IPS-18a (cell line): ENCODE data around the gene PLEKHH1.

Source experiments
- H3K27ac ChIP-seq: one replicate; pipeline ENCODE4 v1.5.1; 2013; ENCODE audit warnings: low read length
- H3K27me3 ChIP-seq: one replicate; pipeline ENCODE4 v1.6.1; 2013; ENCODE audit warnings: mild to moderate bottlenecking, low read length; ENCODE audit not compliant: control insufficient read depth, insufficient read depth
- H3K36me3 ChIP-seq: one replicate; pipeline ENCODE4 v1.6.1; 2013; ENCODE audit warnings: low read depth, low read length; ENCODE audit not compliant: control insufficient read depth
- H3K4me1 ChIP-seq: one replicate; pipeline ENCODE4 v1.6.1; 2013; ENCODE audit warnings: low read depth, low read length; ENCODE audit not compliant: control insufficient read depth
- H3K4me3 ChIP-seq: one replicate; pipeline ENCODE4 v1.5.1; 2013; ENCODE audit warnings: low read length
- H3K9ac ChIP-seq: one replicate; pipeline ENCODE4 v1.6.1; 2013; ENCODE audit warnings: mild to moderate bottlenecking, low read length, moderate library complexity
- H3K9me3 ChIP-seq: one replicate; pipeline ENCODE4 v1.6.1; 2013; ENCODE audit warnings: low read depth, low read length; ENCODE audit not compliant: control insufficient read depth

The PLEKHH1 gene

GRCh38 chr14:67523764-67524633, 9.1 kb upstream of the PLEKHH1 start:
- Histone ChIP-seq H3K27ac (no peak overlapping the region), H3K27me3 (peaks cover under 1% of the 10 kb centered on the region), H3K9ac (no peak overlapping the region), H3K4me3 (no peak overlapping the region), H3K4me1 (no peaks in the 10 kb centered on the region), H3K9me3 (no peaks in the 10 kb centered on the region), H3K36me3 (no peaks in the 10 kb centered on the region)

GRCh38 chr14:67524634-67524963, 8.5 kb upstream of the PLEKHH1 start:
- no peaks in the 10 kb centered on the region for H3K36me3 ChIP-seq
- no peak overlapping the region for H3K9ac ChIP-seq
- no peak overlapping the region for H3K27ac ChIP-seq
- no peaks in the 10 kb centered on the region for H3K9me3 ChIP-seq
- no peaks in the 10 kb centered on the region for H3K4me1 ChIP-seq
- no peaks in the 10 kb centered on the region for H3K27me3 ChIP-seq
- H3K4me3 ChIP-seq = no peak overlapping the region

DNA sequence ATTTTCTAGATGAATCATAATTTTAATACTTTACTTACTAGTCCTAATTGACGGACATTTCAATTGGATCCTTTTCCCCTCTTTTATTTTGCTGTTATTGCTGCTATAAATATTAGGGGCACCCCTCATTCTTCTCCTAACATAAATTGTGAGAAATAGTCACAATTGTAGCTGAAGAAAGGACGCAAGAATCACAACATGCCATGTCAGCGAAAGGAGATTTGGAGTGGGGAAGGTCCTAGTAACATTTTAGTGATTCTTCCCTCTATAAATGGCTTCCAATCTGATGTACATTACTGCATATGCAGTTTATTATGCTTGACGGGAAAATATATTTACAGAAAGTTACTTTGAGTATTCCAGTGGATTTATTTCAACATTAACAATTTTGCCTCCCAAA, 7.7 kb upstream of the PLEKHH1 start:
- Histone ChIP-seq H3K9me3 (no peaks in the 10 kb centered on the region), H3K4me1 (no peaks in the 10 kb centered on the region), H3K4me3 (no peak overlapping the region), H3K27ac (no peak overlapping the region), H3K9ac (no peak overlapping the region), H3K27me3 (no peaks in the 10 kb centered on the region), H3K36me3 (no peaks in the 10 kb centered on the region)

- H3K4me3 ChIP-seq = no peak overlapping the region
- no peaks in the 10 kb centered on the region for H3K27me3 ChIP-seq
- H3K4me1 ChIP-seq = no peaks in the 10 kb centered on the region
- no peaks in the 10 kb centered on the region for H3K9me3 ChIP-seq
- H3K36me3 ChIP-seq = no peaks in the 10 kb centered on the region
- H3K9ac ChIP-seq = no peak overlapping the region
- H3K27ac ChIP-seq = no peak overlapping the region
Measured at GRCh38 chr14:67526181-67526580, 6.9 kb upstream of the PLEKHH1 start.

GRCh38 chr14:67526676-67527459, 6.2 kb upstream of the PLEKHH1 start:
- no peak overlapping the region for H3K4me3 ChIP-seq
- H3K36me3 ChIP-seq = no peaks in the 10 kb centered on the region
- H3K9ac ChIP-seq = no peak overlapping the region
- peaks cover 1% of the 10 kb centered on the region for H3K4me1 ChIP-seq
- no peaks in the 10 kb centered on the region for H3K9me3 ChIP-seq
- peaks cover under 1% of the 10 kb centered on the region for H3K27me3 ChIP-seq
- no peak overlapping the region for H3K27ac ChIP-seq

- no peak overlapping the region for H3K4me3 ChIP-seq
- no peak overlapping the region for H3K9ac ChIP-seq
- H3K4me1 ChIP-seq = peaks cover 4% of the 10 kb centered on the region
- no peak overlapping the region for H3K27ac ChIP-seq
- no peaks in the 10 kb centered on the region for H3K9me3 ChIP-seq
- H3K27me3 ChIP-seq = peaks cover 9% of the 10 kb centered on the region
- H3K36me3 ChIP-seq = no peaks in the 10 kb centered on the region
Measured at GRCh38 chr14:67527756-67528155, 5.3 kb upstream of the PLEKHH1 start.

DNA sequence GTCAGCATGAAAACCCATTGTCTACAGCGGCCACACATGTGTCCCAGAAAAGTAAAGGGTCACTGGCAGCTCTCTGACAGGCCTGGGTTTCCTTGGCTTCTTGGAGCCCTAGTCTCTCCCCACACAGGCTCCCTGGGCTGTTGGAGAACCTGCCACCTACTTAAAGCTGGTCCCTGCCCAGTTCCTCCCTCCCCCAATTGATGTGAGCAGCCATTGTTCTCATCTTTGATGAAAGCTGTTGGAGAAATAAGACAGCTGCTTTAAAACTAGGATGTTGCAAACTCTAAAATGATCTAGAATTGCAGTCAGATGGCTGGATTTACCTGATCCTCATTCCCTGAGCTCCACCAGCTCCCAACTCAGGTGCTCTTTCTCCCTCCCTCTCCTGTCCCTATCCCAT, 4.8 kb upstream of the PLEKHH1 start:
- H3K27ac ChIP-seq = no peak overlapping the region
- no peaks in the 10 kb centered on the region for H3K36me3 ChIP-seq
- H3K4me3 ChIP-seq = no peak overlapping the region
- peaks cover 9% of the 10 kb centered on the region for H3K27me3 ChIP-seq
- no peaks in the 10 kb centered on the region for H3K9me3 ChIP-seq
- no peak overlapping the region for H3K9ac ChIP-seq
- H3K4me1 ChIP-seq = peaks cover 4% of the 10 kb centered on the region

DNA sequence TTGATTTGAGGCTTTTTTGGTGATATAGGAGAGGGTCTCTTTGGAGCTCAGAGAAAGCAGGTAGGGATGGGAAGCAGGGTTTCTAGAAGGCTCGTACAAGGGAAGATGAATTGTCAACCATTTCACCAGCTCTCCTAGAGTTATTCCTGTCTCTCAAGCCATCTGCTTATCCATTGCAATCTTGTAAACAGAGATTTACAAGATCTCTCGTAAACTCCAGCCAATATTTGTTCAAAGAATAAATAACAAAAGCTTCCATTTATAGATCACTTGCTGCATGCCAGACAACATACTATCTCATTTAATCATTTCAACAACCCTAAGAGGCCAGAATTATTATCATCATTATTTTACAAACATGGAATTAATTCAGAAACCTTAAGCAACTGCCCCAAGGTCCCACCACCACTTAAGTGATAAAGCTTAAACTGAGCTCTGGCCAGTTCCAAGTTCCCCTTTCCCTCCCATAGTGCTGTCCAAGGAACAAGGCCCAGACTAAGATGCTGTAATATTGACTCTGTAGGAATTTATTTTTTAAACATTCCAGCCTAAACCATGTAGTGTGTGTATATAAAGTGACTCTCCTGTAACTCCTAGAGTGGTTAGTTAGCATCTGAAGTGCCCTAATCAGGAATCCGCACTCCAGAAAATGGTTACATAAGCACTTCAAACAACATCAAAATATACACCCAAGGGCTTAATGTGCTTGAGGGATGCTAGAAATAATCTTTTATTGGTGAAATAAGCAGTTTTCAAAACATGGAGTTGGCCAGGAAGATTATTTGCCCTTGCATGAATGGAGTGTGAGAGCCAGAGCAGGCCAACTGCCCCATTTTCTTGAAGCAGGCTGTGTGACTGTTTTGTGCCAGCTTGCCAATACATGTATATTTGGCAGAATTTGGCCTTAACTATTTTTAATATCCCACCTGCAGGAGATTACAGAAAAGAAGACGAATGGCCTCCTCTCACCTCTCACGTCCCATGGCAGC, 2.8 kb upstream of the PLEKHH1 start:
- Histone ChIP-seq H3K27ac (no peak overlapping the region), H3K9me3 (no peaks in the 10 kb centered on the region), H3K36me3 (no peaks in the 10 kb centered on the region), H3K27me3 (peaks cover 15% of the 10 kb centered on the region), H3K9ac (no peak overlapping the region), H3K4me1 (peaks cover 4% of the 10 kb centered on the region), H3K4me3 (no peak overlapping the region)

- H3K9me3 ChIP-seq = no peaks in the 10 kb centered on the region
- peaks cover 15% of the 10 kb centered on the region for H3K27me3 ChIP-seq
- H3K27ac ChIP-seq = no peak overlapping the region
- H3K4me3 ChIP-seq = peak overlapping the region; percentile 73
- H3K4me1 ChIP-seq = peaks cover 4% of the 10 kb centered on the region
- H3K36me3 ChIP-seq = no peaks in the 10 kb centered on the region
- peak overlapping the region; percentile 73 for H3K9ac ChIP-seq
Measured at GRCh38 chr14:67532606-67532997, 488 bp upstream of the PLEKHH1 start.

DNA sequence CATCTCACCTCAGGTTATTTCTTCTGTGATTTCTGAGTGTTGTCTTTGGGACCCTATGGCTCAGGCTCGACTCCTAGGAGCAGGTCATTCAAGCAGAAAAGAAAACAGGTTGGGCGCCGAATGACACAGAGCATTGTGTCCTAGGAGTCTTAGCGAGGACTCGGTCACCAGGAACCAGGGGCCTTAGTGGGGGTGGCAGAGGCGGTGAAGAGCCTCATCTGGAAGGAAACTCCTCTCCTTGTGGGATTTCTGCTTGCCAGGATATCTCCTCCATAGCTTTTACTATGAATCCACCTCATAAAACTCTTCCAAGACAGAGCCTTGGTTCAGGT, 630 bp downstream of the PLEKHH1 start:
- H3K4me3 ChIP-seq = peak overlapping the region; percentile 73
- H3K36me3 ChIP-seq = no peaks in the 10 kb centered on the region
- H3K9me3 ChIP-seq = no peaks in the 10 kb centered on the region
- H3K27ac ChIP-seq = no peak overlapping the region
- H3K4me1 ChIP-seq = peaks cover 4% of the 10 kb centered on the region
- H3K9ac ChIP-seq = peak overlapping the region; percentile 73
- peaks cover 15% of the 10 kb centered on the region for H3K27me3 ChIP-seq

DNA sequence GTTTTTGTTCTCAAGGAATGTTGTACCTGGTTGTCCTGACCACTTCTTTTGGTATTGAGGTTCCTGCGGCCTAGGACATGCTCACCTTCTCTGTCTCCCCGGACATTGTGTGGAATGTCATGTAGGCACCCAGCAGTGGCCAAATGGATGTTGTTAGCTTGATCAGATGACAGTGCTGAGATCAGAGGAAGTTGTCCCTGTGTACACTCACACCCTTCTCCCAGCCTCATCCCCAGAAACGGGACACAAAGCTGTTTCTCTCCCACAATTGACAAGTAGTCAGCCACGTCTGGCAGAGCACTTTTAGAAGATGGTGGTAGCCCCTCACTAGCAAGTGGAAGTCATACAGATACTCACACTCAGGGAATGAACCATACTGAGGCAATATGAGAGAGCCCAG, 3.0 kb downstream of the PLEKHH1 start:
- Histone ChIP-seq H3K9ac (no peak overlapping the region), H3K27me3 (peaks cover 15% of the 10 kb centered on the region), H3K9me3 (no peaks in the 10 kb centered on the region), H3K4me3 (no peak overlapping the region), H3K27ac (no peak overlapping the region), H3K36me3 (no peaks in the 10 kb centered on the region), H3K4me1 (peaks cover 19% of the 10 kb centered on the region)
